GM20000 (cell line): ENCODE measurements around the gene TIMM9.
"Not testable (repeated sequence)": the region's sequence is repeated elsewhere in the genome, so short reads cannot be mapped to it uniquely, and the experiment has no call there.

Experiments
- DNase-seq: peaks from one replicate; pipeline ENCODE4 v3.0.0; 2012; ENCODE audit warnings: low spot score
- CTCF ChIP-seq: IDR thresholded peaks from 2 replicates; pipeline ENCODE4 v1.5.1; 2012; ENCODE audit warnings: mild to moderate bottlenecking, control low read depth; ENCODE audit errors: extremely low read depth, missing control alignments

The TIMM9 gene

GRCh38 chr14:58426670-58427280 lies 556 bp downstream of the TIMM9 start:
- TF ChIP-seq CTCF, result no peak
- DNase-seq, result peak; percentile 47

GRCh38 chr14:58416934-58417333 lies 10.4 kb downstream of the TIMM9 start:
- DNase-seq, result not testable (repeated sequence)

GRCh38 chr14:58415636-58416547 lies 11.4 kb downstream of the TIMM9 start:
- DNase-seq, result no peak
- TF ChIP-seq CTCF, result no peak

- DNase-seq, result no peak
- no peak for TF ChIP-seq CTCF
Observed at GRCh38 chr14:58414845-58415244, 12.5 kb downstream of the TIMM9 start.

GRCh38 chr14:58408681-58409215 lies 18.6 kb downstream of the TIMM9 start:
- DNase-seq, result no peak
- no peak for TF ChIP-seq CTCF

GRCh38 chr14:58401587-58401986 lies 25.7 kb downstream of the TIMM9 start:
- TF ChIP-seq CTCF, result peak; percentile 6

GRCh38 chr14:58398895-58399294 lies 28.4 kb downstream of the TIMM9 start:
- no peak for TF ChIP-seq CTCF

More at GRCh38 chr14:58401587-58401986, 25.7 kb downstream of the TIMM9 start:
- no peak for DNase-seq

More at GRCh38 chr14:58398895-58399294, 28.4 kb downstream of the TIMM9 start:
- DNase-seq, result no peak
